Fibroblast of pulmonary artery (primary cell): ENCODE data around the gene DNAJB6.

ENCODE experiments used
- DNase-seq: peaks from one replicate; pipeline ENCODE4 v3.0.0-alpha.2; 2010; ENCODE audit warnings: low read depth
- H3K4me3 ChIP-seq: replicated peaks from 2 replicates; pipeline ENCODE4 v1.5.1; 2011; ENCODE audit warnings: low read depth, mild to moderate bottlenecking, control low read depth, low read length, moderate library complexity
- CTCF ChIP-seq: IDR thresholded peaks from 2 replicates; pipeline ENCODE4 v1.5.1; 2011; ENCODE audit warnings: mild to moderate bottlenecking, control low read depth, low read length, inconsistent platforms; ENCODE audit errors: missing control alignments

Gene DNAJB6

GRCh38 chr7:157404845-157405481, 68.2 kb downstream of the DNAJB6 start:
- TF ChIP-seq CTCF: peak; percentile 9
- peak; percentile 98 for DNase-seq

DNA sequence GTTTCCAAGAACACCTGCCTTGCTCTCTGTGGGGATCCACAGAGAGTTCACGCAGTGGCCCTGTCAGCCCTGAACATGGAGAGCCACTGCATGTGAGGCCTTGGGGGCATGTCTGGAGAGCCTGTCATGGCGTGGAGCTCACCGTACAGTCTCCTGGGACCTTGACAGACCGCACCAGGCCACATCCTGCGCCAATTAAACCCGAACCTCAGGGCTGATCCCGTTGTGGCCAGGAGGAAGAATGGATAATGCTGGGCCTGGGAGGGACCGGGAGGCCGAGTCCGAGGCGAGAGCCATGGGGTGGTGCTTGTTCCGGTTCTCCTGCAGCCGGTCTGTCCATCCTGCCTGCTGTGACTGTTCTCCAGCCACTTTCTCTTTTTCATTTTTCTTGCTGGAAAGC, 68.7 kb downstream of the DNAJB6 start:
- TF ChIP-seq CTCF: no peak
- DNase-seq: no peak
- H3K4me3 ChIP-seq: no peak overlapping the region

More at GRCh38 chr7:157404845-157405481, 68.2 kb downstream of the DNAJB6 start:
- H3K4me3 ChIP-seq: no peak overlapping the region

- TF ChIP-seq CTCF: no peak
- no peak overlapping the region for H3K4me3 ChIP-seq
- no peak for DNase-seq
Measured at GRCh38 chr7:157405914-157406810, 69.4 kb downstream of the DNAJB6 start.

GRCh38 chr7:157406971-157407370, 70.2 kb downstream of the DNAJB6 start:
- no peak for DNase-seq
- TF ChIP-seq CTCF: no peak
- no peak overlapping the region for H3K4me3 ChIP-seq

- H3K4me3 ChIP-seq: no peak overlapping the region
- TF ChIP-seq CTCF: no peak
- DNase-seq: no peak
Measured at GRCh38 chr7:157407512-157408257, 70.9 kb downstream of the DNAJB6 start.

GRCh38 chr7:157408258-157409101, 71.7 kb downstream of the DNAJB6 start:
- DNase-seq: no peak
- no peak for TF ChIP-seq CTCF
- no peak overlapping the region for H3K4me3 ChIP-seq
